Stimulated activated CD8-positive, alpha-beta memory T cell treated with anti-CD3 and anti-CD28 coated beads, Interleukin-12 subunit alpha, Interleukin-12 subunit beta, amount 100 ng/mL, for 24 hours (primary cell): Measurements from ENCODE around the gene SMYD3.
"Not testable (repeated sequence)": the region's sequence is repeated elsewhere in the genome, so short reads cannot be mapped to it uniquely, and the experiment has no call there.

Experiments used
- DNase-seq: peaks from one replicate; pipeline ENCODE4 v3.0.0-alpha.2; 2020; ENCODE audit errors: extremely low read depth

SMYD3 gene

GRCh38 chr1:245957427-245957826 lies 549.7 kb downstream of the SMYD3 start:
- DNase-seq, result no peak

- peak; percentile 3 for DNase-seq
These were observed 550.9 kb downstream of the SMYD3 start for GRCh38 chr1:245956225-245956624.

GRCh38 chr1:245953876-245954660 lies 553.0 kb downstream of the SMYD3 start:
- DNase-seq, result no peak

GRCh38 chr1:245952383-245953026 lies 554.6 kb downstream of the SMYD3 start:
- no peak for DNase-seq

GRCh38 chr1:245948786-245949185 lies 558.3 kb downstream of the SMYD3 start:
- no peak for DNase-seq

- DNase-seq, result no peak
These were observed 560.2 kb downstream of the SMYD3 start for GRCh38 chr1:245946905-245947304.

GRCh38 chr1:245945136-245945535 lies 561.9 kb downstream of the SMYD3 start:
- DNase-seq, result not testable (repeated sequence)

- no peak for DNase-seq
These were observed 564.2 kb downstream of the SMYD3 start for GRCh38 chr1:245942856-245943255.

- DNase-seq, result not testable (repeated sequence)
These were observed 565.3 kb downstream of the SMYD3 start for GRCh38 chr1:245941771-245942170.

- no peak for DNase-seq
These were observed 567.2 kb downstream of the SMYD3 start for GRCh38 chr1:245939756-245940345.

GRCh38 chr1:245938046-245938435 lies 569.0 kb downstream of the SMYD3 start:
- DNase-seq, result no peak

- DNase-seq, result no peak
These were observed 569.6 kb downstream of the SMYD3 start for GRCh38 chr1:245937316-245938045.

- DNase-seq, result no peak
These were observed 572.7 kb downstream of the SMYD3 start for GRCh38 chr1:245934409-245934808.

- no peak for DNase-seq
These were observed 573.5 kb downstream of the SMYD3 start for GRCh38 chr1:245933431-245934045.

GRCh38 chr1:245932302-245932972 lies 574.6 kb downstream of the SMYD3 start:
- no peak for DNase-seq

- DNase-seq, result no peak
These were observed 575.6 kb downstream of the SMYD3 start for GRCh38 chr1:245931450-245931849.

- DNase-seq, result no peak
These were observed 577.9 kb downstream of the SMYD3 start for GRCh38 chr1:245929224-245929623.

GRCh38 chr1:245926888-245927287 lies 580.2 kb downstream of the SMYD3 start:
- no peak for DNase-seq

GRCh38 chr1:245923215-245923614 lies 583.9 kb downstream of the SMYD3 start:
- no peak for DNase-seq

- DNase-seq, result no peak
These were observed 585.7 kb downstream of the SMYD3 start for GRCh38 chr1:245921417-245921816.

GRCh38 chr1:245917403-245917802 lies 589.7 kb downstream of the SMYD3 start:
- no peak for DNase-seq
